Stimulated activated CD4-positive, alpha-beta T cell treated with anti-CD3 and anti-CD28 coated beads, Interleukin-12 subunit alpha, Interleukin-12 subunit beta, amount 100 ng/mL, for 4 hours (primary cell): Measurements from ENCODE around the gene KRT31.
A peak's percentile ranks its signal among the peaks of the same experiment; 100 is the strongest.
"Not testable (repeated sequence)": the region's sequence is repeated elsewhere in the genome, so short reads cannot be mapped to it uniquely, and the experiment has no call there.

Source experiments
- DNase-seq: peaks from one replicate; pipeline ENCODE4 v3.0.0-alpha.2; 2020

Gene KRT31

DNA sequence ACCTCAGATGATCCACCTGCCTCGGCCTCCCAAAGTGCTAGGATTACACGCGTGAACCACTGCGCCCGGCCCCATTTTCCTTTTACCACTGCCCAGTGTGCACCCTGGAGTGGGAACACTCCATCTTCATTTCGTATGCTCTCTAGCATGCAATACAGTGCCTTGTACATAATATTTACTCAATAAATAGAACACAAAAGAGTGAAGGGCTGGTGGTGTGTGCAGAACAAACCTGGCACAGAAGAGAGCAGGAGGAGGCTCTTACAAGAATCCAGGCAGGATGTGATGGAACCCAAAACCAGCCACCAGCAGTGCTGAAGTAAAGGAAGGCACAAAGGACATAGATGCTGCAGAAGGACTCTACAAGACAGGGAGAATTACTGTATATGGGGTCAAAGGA lies 19.7 kb upstream of the KRT31 start:
- no peak for DNase-seq

- DNase-seq = no peak
These were observed 19.1 kb upstream of the KRT31 start for GRCh38 chr17:41416479-41416878.

DNA sequence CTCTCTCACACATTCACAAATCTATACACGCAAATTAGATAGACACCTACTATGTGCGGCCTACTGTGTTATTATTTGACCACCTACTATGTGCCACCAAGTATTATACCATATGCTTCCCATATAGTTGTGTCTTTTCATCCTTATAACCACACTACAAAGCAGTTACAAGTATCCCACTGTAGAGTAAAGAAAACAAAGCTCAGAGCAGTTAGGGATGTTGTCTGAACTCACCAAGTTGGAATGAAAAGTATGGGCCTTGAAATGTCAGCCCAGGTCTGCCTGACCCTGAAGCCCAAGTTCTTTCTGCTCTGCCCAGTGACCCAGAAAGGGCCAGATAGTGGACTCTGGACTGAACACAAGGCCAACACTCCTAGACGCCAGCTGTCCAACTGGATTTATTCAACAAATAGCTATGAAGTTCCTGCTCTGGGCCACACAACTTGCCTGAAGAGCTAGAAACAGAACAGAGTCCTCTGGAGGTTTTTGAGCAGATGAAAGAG lies 18.5 kb upstream of the KRT31 start:
- DNase-seq = no peak

GRCh38 chr17:41415411-41415810 lies 18.0 kb upstream of the KRT31 start:
- DNase-seq = no peak

DNA sequence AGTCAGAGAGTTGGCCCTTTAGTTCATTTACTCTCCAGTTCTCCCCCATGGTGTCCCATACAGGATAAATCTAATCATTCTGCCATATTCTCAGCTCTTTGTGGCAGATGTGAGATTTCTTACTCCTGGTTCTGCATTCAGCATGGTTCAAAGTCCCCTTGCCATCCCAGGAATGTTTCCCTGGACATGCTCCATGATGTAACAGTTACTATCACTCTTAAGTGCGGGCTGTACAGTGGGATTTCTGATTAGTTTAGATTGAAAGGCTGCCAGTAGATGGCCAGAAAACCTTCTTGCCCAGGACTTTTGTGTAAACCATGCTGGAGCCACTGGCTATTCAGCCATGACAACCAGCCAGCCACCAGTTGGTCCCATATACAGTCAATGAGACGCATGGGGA lies 16.6 kb upstream of the KRT31 start:
- no peak for DNase-seq

GRCh38 chr17:41413353-41413957 lies 16.0 kb upstream of the KRT31 start:
- no peak for DNase-seq

GRCh38 chr17:41411072-41411840 lies 13.8 kb upstream of the KRT31 start:
- DNase-seq = no peak

GRCh38 chr17:41407226-41407625 lies 9.8 kb upstream of the KRT31 start:
- DNase-seq = no peak

DNA sequence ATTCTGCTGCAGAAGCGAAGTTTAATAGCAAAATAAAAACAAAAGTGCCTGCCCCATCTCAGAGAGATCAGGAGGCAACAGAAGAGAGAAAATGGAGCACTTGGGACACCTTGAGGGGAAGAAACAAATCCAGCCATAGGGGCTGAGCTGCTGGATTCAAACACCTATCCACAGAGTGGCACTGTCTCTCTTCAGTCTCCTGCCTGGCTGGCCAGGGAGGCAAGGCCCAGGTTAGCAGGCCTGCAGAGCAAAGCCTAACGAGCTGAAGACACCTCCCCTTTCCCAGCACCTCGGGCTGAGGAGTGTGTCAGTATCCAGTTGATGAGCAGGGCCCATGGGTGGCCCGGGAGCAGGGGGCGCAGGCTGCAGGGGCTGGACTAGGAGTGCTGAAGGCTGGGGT lies 8.8 kb upstream of the KRT31 start:
- no peak for DNase-seq

DNA sequence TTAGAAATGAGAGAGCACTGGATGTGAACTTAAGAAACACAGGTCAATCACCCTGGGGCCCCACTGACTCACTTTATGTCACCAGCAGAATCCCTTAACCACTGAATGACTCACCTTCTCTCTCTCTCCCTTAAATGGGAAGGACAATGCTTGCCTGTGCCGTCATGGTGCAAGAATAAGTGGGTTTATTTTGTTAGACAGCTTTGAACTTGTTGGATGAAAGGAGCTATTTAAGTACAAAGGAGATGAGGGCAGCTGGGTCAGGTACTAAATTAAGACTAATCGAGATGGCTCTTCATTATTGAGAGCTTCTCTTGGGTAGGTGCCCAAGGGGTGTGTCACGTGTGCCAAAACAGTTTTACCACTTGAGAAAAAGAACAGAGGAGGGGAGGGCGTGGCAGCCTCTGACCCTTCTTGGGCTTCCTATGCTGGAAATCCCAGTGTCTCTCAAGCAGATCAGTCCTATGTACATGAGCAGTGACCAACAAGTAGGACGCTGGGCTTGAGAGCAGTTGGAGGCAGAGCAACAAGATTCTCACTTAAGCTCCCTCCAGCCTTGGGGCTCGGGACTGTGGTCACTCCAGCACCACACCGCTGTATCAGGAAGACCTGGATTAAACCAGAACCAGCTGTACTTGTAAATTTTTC lies 6.7 kb upstream of the KRT31 start:
- peak; percentile 29 for DNase-seq

- no peak for DNase-seq
These were observed 6.1 kb upstream of the KRT31 start for GRCh38 chr17:41403404-41404023.

DNA sequence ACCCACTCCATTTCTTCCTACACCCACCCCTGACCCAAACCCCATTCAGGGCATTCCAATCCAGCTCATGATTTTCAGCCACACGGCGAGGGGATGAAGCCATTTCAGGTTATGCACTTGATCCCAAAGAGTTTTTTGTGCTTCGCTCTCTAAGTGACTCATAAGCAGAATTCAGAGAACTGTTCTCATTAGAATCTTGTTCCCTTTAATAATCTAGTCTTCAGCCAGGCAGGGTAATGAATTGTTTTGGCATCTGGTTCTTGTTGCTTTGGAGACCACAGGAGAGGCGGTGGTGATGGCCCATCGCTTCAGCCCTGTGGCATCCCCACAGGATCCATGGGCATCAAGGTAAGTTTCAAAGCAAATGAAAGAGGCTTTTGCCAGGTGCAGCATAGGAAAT lies 4.8 kb upstream of the KRT31 start:
- no peak for DNase-seq

DNA sequence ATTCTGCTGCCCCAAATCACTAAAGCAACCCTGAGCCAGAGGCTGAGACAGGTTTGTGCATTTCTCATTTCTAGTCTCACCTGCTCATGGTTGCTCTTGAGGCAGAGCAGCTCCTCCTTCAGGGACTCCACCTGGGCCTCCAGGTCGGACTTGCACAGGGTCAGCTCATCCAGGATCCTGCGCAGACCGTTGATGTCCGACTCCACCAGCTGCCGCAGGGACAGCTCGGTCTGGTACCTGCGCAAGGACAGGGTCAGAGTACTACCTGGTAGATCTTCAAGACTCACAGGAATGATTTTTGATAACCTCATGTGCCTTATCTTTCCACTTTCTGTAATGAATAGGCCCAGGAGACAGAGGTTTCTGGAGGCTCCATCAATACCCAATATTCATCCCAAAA lies 1.1 kb downstream of the KRT31 start:
- no peak for DNase-seq

GRCh38 chr17:41395611-41396010 lies 1.8 kb downstream of the KRT31 start:
- no peak for DNase-seq

GRCh38 chr17:41395044-41395443 lies 2.4 kb downstream of the KRT31 start:
- DNase-seq = not testable (repeated sequence)

- DNase-seq = no peak
These were observed 3.0 kb downstream of the KRT31 start for GRCh38 chr17:41394254-41394996.

GRCh38 chr17:41393826-41394225 lies 3.6 kb downstream of the KRT31 start:
- DNase-seq = no peak

DNA sequence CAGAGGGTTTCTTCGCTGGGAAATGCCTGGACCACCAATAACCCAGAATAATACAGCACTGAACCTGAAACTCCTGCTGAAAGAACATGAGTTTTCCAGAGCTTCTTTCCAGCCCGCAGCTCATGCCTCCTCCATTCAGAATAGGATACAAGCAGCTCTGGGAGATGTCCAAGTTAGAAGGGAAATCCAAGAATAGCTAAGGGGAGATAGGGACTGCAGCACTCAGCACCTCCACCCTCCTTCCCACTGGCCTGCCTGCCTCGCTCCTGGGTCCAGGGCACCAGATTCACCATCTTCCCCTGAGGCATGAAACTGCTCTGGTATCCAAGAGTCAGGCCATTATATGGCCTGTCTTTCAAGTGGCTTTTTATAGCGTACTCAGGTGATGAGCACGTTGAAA lies 4.1 kb downstream of the KRT31 start:
- DNase-seq = no peak

DNA sequence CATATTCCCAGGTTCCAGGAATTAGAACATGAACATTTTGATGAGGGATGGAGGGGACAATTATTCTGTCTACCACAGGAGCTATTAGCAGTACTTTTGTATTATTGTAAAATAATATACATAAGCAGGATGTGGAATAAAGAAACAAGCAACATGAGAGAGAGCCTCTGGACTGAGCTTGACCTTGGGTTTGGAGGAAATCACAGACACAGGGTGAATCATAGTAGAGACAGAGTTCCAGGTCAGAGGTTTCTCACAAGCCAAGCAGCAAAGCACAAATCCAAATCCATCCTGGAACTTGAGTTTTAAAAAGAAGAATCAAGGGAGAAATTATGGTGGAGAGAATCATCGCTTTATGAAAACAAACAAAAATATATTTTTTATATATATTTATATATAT lies 5.1 kb downstream of the KRT31 start:
- DNase-seq = no peak

GRCh38 chr17:41391535-41391934 lies 5.9 kb downstream of the KRT31 start:
- DNase-seq = no peak

GRCh38 chr17:41390411-41390938 lies 6.9 kb downstream of the KRT31 start:
- DNase-seq = no peak

DNA sequence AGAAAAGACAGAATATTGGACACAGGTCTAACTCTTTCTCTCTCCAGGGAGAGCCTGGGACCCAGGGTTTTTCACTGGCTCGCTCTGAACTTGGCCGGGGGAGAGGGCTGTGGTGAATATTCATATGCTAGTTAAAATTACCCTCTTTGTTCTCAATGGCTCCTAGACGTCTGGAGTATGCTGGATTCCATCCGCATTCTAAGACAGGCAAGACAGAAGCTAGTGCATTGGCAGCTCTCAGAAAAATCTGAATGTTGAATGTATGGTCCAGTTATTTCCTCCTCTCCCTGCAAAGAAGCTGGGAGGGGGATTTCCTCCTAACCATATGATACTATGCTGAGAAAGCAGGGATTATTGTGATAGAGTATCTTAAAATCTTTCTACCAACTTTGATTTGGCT lies 9.7 kb downstream of the KRT31 start:
- no peak for DNase-seq

GRCh38 chr17:41386227-41386626 lies 11.2 kb downstream of the KRT31 start:
- DNase-seq = no peak
